SJSA1 (cell line): ENCODE data around the gene SIL1. TPM values are rescaled to one million over a fixed set of nuclear protein-coding genes. Genes with fewer than 3 reads are reported as not detected.
"Not testable (repeated sequence)": the region's sequence is repeated elsewhere in the genome, so short reads cannot be mapped to it uniquely, and the experiment has no call there.

Source experiments
- DNase-seq, 2 experiments: peaks; one replicate each; pipeline ENCODE4 v3.0.0-alpha.2; 2015 to 2020; ENCODE audit warnings: low spot score in 2 of 2, low read depth in 1 of 2
- H3K27ac ChIP-seq: fragments of 250-450 bp; sonication (Bioruptor Pico); 2 replicates; pipeline ENCODE4 v1.5.1; 2020; ENCODE audit warnings: mild to moderate bottlenecking, moderate library complexity
- H3K27me3 ChIP-seq: fragments of 250-450 bp; sonication (Bioruptor Pico); replicated peaks from 2 replicates; pipeline ENCODE4 v1.5.1; 2020; ENCODE audit warnings: mild to moderate bottlenecking, moderate library complexity
- H3K36me3 ChIP-seq: fragments of 250-450 bp; sonication (Bioruptor Pico); 2 replicates; pipeline ENCODE4 v1.5.1; 2020; ENCODE audit warnings: mild to moderate bottlenecking
- H3K4me1 ChIP-seq: fragments of 250-450 bp; sonication (Bioruptor Pico); replicated peaks from 2 replicates; pipeline ENCODE4 v1.6.1; 2021; ENCODE audit warnings: mild to moderate bottlenecking
- H3K4me3 ChIP-seq: fragments of 250-450 bp; sonication (Bioruptor Pico); 2 replicates; pipeline ENCODE4 v1.5.1; 2020; ENCODE audit warnings: mild to moderate bottlenecking
- H3K9me3 ChIP-seq: fragments of 250-450 bp; sonication (Bioruptor Pico); replicated peaks from 2 replicates; pipeline ENCODE4 v1.5.1; 2020; ENCODE audit warnings: mild to moderate bottlenecking
- total RNA-seq: library from RNA; depleted of rRNA; stranded (reverse); fragments of >200 nt; shearing (Covaris generic); gene quantifications from 2 replicates; pipeline ENCODE4 v1.2.3, GENCODE V29; 2014

SIL1 gene
- total RNA-seq, 1 experiment from 2014 or later: 58.2 TPM

DNA sequence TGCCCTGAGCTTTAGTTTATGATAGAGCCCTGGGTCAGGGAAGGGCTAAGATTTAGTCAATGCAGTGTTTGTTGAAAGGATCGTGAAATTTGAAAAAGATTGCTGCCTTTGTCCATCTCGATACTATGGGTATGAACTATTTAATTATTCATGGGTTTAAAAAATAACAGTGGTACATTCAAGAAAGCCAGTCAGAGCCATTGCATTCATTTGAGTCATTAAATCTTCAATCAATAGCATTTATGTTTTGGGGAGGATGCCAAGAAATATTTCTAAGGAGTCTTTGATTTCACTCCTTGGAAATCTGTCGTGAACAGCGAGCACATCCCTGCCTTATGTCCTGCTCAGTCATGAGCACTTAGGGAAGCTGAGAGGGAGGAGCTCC lies 268.6 kb downstream of the SIL1 start:
- Histone ChIP-seq H3K27ac (no peak overlapping the region), H3K27me3 (no peaks in the 10 kb centered on the region), H3K4me1 (no peaks in the 10 kb centered on the region), H3K36me3 (peaks cover 99% of the 10 kb centered on the region), H3K9me3 (no peaks in the 10 kb centered on the region), H3K4me3 (no peak overlapping the region)
- no peak for DNase-seq

DNA sequence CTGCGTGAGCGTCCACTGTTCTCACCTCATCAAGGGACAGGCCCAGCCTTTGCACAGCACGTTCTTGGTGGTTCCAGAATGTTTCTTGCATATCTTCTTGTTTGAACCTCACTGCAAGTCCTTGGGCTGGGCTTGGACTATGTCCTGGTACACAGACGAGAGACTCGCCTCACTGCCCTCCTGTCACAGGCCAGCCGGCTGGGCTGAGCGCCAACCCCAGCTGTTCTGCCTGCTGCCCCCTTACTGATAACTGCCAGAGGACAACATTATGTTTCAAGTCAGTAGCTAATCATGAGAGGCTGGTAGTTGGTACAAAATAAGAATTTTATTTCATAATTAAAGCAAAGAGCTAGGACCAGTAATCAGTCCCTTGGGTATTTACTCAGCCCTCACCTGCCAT lies 270.2 kb downstream of the SIL1 start:
- Histone ChIP-seq H3K4me1 (no peaks in the 10 kb centered on the region), H3K4me3 (no peak overlapping the region), H3K9me3 (no peaks in the 10 kb centered on the region), H3K27ac (no peak overlapping the region), H3K27me3 (no peaks in the 10 kb centered on the region), H3K36me3 (peaks cover 90% of the 10 kb centered on the region)
- DNase-seq: no peak

DNA sequence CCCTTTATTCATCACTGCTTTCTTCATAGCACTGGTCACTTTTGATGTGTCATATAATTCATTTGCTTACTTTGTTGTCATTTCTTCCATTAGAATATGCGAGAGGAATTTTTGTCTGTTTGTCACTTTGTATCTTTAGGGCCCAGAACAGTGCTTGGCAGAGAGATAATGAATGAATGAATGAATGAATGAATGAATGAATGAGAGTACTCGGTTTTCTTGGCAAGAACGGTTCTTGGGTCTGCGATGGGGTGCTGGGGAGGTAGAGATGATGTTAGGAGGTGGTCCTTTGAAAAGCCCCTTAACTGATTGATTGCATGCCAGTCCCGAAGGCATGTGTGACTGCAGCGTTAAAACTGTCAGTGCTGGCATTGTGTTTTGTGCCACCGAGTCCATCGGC lies 270.6 kb downstream of the SIL1 start:
- Histone ChIP-seq H3K27ac (no peak overlapping the region), H3K27me3 (no peaks in the 10 kb centered on the region), H3K4me3 (no peak overlapping the region), H3K4me1 (no peaks in the 10 kb centered on the region), H3K9me3 (no peaks in the 10 kb centered on the region), H3K36me3 (peaks cover 86% of the 10 kb centered on the region)
- no peak for DNase-seq

DNA sequence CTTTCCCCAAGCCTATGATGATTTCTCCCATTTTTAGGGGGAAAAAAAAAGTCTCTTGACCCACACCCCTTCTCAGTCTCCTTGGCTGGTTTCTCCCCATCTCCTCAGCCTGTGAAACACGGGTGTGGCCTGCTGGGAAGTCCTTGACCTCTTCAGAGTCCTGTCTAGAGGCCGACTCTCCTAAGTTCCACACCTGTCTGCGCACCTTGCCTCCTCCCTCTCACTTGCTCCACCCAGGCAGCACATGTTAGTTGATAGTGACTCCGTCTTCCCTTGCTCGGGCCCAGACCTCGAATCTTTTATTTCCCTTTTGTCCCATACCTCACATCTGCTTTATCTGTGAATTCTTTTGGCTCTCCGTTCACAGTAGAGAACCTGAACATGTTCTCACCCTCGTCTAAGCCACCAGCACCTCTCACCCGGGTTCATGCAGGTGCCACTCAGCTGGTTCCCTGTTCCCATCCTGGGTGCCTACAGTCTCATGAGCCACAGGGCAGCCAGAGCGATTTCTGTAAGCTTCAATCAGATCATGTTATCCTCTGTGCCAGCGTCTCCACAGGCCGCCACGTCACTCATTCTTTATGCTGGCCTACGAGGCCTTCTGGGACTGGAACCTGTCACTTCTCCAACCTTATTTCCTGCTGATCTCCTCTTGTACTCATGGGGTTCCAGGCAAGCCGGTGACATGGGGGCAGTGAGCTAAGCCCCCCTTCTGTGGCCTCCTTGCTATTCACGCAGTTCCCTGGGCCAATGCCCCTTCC lies 271.3 kb downstream of the SIL1 start:
- H3K4me3 ChIP-seq: no peak overlapping the region
- H3K4me1 ChIP-seq: no peaks in the 10 kb centered on the region
- no peaks in the 10 kb centered on the region for H3K27me3 ChIP-seq
- no peaks in the 10 kb centered on the region for H3K9me3 ChIP-seq
- no peak for DNase-seq
- H3K36me3 ChIP-seq: peaks cover 79% of the 10 kb centered on the region
- H3K27ac ChIP-seq: no peak overlapping the region

DNA sequence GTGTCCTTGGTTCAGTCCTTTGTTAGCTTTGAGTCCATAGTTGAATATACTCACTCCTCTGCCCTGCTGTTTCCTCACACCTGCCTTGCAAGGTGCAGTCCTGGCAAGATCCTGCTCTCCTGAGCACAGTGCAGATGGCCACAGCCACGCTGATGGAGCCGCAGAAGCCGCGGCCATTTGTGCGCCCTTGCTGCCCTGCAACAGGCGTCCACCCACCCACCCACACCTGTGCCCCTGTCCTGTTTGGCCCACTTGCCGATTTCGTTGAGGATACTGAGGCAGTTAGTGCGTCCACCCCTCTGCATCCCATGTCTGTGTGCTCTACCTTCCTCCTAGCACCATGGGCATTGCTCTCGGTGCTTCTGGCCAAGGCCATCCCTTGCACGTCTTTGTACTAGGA lies 271.9 kb downstream of the SIL1 start:
- H3K4me1 ChIP-seq: peaks cover under 1% of the 10 kb centered on the region
- no peaks in the 10 kb centered on the region for H3K27me3 ChIP-seq
- no peak overlapping the region for H3K27ac ChIP-seq
- no peak overlapping the region for H3K4me3 ChIP-seq
- H3K36me3 ChIP-seq: peaks cover 73% of the 10 kb centered on the region
- DNase-seq: no peak
- H3K9me3 ChIP-seq: no peaks in the 10 kb centered on the region

DNA sequence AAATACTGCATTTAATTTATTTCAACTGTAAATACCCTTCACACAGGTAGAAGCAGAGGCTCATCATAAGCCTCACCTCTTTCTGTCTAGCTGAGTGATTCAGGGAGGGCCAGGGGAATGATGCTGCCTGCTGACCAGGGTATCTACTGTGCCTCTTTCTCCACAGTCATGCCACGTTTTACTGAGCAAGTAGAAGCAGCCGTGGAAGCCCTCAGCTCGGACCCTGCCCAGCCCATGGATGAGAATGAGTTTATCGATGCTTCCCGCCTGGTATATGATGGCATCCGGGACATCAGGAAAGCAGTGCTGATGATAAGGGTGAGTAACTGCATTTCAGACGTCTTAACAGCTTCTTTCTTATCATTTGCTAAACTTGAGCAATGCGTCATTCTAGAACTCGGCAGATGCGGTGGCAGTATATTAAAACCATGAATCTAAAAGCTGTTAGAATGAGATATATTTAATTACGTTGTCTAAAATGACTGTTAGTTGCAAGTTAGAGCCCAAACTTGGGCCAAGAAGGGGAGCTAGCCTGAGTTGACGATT lies 273.0 kb downstream of the SIL1 start:
- peaks cover 5% of the 10 kb centered on the region for H3K4me1 ChIP-seq
- no peak overlapping the region for H3K4me3 ChIP-seq
- H3K36me3 ChIP-seq: peaks cover 73% of the 10 kb centered on the region
- no peak overlapping the region for H3K27ac ChIP-seq
- no peaks in the 10 kb centered on the region for H3K27me3 ChIP-seq
- no peak for DNase-seq
- H3K9me3 ChIP-seq: no peaks in the 10 kb centered on the region

DNA sequence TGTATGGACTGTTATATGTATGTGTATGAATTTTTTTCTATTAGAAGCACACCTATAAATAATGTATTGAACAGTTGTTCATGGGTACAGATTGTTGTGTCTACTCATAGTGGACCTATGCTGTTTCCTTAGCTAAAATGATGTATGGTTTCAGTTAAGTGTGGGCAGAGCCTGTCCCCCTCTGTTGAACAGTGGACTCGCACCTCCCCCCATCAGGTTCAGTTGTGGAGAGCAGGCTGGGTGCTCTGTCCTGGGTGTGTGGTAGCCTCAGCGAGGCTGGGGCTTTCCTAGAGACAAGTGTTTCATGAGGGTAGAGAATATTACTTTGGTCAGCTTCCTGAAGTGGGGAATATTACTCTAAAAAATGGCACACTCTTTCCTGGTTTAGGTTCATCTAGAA lies 275.7 kb downstream of the SIL1 start:
- no peak for DNase-seq
- peaks cover 5% of the 10 kb centered on the region for H3K4me1 ChIP-seq
- H3K4me3 ChIP-seq: no peak overlapping the region
- no peaks in the 10 kb centered on the region for H3K9me3 ChIP-seq
- no peak overlapping the region for H3K27ac ChIP-seq
- H3K27me3 ChIP-seq: no peaks in the 10 kb centered on the region
- peaks cover 71% of the 10 kb centered on the region for H3K36me3 ChIP-seq

DNA sequence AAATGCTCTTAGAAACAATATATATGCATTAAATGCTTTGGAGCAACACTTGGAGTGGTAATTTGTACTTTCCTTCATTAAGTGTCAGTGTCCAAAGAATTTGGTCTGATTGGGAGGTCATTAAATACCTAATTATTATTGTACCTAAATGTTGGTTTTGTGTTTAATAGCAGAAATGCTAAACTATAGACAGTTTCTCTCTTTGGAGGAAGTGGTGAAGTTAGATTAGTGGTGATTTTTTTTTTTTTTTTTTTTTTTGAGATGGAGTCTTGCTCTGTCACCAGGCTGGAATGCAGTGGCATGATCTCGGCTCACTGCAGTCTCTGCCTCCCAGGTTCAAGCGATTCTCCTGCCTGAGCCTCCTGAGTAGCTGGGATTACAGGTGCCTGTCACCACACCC lies 276.8 kb downstream of the SIL1 start:
- peaks cover 67% of the 10 kb centered on the region for H3K36me3 ChIP-seq
- not testable (repeated sequence) for H3K4me1 ChIP-seq, H3K27ac ChIP-seq

DNA sequence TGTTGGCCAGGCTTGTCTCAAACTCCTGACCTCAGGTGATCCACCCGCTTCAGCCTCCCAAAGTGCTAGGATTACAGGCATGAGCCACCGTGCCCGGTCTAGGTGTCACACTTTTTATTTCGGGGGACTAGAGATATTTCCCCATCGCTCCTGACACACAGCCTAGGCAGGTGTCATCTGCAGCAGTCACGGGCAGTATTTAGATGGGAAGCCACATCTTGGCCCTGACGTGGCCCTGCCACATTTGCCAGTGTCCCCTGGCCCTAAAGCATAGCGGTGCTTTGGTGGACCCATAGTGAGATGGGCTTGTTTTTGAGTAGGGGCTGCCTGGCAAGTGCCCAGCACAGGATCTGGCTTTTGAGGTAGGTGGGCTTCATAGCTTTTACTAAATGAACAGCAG lies 278.0 kb downstream of the SIL1 start:
- H3K36me3 ChIP-seq: peaks cover 64% of the 10 kb centered on the region
- peaks cover 5% of the 10 kb centered on the region for H3K4me1 ChIP-seq
- H3K4me3 ChIP-seq: no peak overlapping the region
- H3K9me3 ChIP-seq: no peaks in the 10 kb centered on the region
- no peak overlapping the region for H3K27ac ChIP-seq
- no peak for DNase-seq
- H3K27me3 ChIP-seq: no peaks in the 10 kb centered on the region

More for the DNA sequence above, 276.8 kb downstream of the SIL1 start:
- not testable (repeated sequence) for H3K27me3 ChIP-seq, H3K4me3 ChIP-seq, H3K9me3 ChIP-seq, DNase-seq

DNA sequence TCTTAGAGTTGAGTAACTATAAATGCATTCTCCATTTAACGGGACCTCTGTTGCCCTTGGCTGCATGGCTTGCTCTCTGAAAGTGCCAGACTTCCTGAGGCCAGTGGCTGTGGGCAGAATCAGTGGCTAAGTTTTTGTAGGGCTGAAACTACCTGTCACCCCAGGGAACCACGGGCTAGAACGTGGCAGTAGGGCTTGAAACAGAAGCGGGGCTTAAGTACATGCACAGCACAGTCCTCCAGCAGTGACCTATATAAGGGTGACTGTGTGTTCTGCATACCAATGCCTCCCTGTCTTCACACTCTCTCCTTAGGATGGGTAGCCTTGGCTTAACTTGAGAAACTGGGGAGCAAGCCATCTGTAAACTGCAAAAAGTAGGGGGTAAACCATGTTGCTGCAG lies 279.5 kb downstream of the SIL1 start:
- no peaks in the 10 kb centered on the region for H3K27me3 ChIP-seq
- peaks cover 5% of the 10 kb centered on the region for H3K4me1 ChIP-seq
- no peak overlapping the region for H3K27ac ChIP-seq
- H3K9me3 ChIP-seq: no peaks in the 10 kb centered on the region
- H3K36me3 ChIP-seq: peaks cover 62% of the 10 kb centered on the region
- no peak for DNase-seq
- no peak overlapping the region for H3K4me3 ChIP-seq

DNA sequence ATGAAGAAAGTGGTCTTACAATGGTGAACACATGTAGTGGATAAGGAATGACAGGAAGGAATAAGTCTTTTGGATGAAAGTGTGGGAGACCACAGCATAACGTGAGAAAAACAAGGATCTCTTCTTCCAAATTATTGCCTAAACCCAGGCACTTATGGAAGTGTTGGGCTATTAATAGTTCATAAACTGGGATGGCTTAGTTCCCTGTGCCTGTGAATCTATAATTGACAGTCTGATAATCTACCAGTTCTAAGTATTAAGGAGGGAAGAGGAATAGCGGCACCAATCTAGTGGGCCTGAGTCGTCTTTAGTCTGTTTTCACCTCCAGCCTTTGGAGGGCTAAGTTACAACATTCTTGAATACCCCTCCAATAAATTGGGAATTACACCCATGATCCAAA lies 283.8 kb downstream of the SIL1 start:
- no peak overlapping the region for H3K4me3 ChIP-seq
- no peak overlapping the region for H3K27ac ChIP-seq
- H3K27me3 ChIP-seq: no peaks in the 10 kb centered on the region
- H3K4me1 ChIP-seq: no peaks in the 10 kb centered on the region
- no peak for DNase-seq
- H3K9me3 ChIP-seq: no peaks in the 10 kb centered on the region
- H3K36me3 ChIP-seq: peaks cover 68% of the 10 kb centered on the region

DNA sequence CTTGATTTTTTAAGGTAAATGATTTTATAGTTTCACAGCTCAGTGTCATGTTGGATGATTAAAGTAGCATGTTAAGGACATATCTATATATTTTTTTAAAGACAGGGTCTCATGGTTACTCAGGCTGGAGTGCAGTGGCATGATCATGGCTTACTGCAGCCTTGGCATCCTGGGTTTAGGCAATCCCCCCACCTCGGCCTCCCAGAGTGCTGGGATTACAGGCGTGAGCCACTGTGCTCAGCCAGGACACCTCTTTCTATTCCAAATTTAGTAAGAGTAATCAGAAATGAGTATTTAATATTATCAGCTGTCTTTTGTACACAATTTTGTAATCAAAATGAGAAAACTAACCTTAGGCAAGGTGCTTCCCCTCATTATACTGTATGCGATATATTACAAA lies 284.4 kb downstream of the SIL1 start:
- Histone ChIP-seq H3K4me3 (no peak overlapping the region), H3K27me3 (no peaks in the 10 kb centered on the region), H3K9me3 (no peaks in the 10 kb centered on the region), H3K27ac (no peak overlapping the region), H3K4me1 (no peaks in the 10 kb centered on the region), H3K36me3 (peaks cover 65% of the 10 kb centered on the region)
- DNase-seq: no peak

DNA sequence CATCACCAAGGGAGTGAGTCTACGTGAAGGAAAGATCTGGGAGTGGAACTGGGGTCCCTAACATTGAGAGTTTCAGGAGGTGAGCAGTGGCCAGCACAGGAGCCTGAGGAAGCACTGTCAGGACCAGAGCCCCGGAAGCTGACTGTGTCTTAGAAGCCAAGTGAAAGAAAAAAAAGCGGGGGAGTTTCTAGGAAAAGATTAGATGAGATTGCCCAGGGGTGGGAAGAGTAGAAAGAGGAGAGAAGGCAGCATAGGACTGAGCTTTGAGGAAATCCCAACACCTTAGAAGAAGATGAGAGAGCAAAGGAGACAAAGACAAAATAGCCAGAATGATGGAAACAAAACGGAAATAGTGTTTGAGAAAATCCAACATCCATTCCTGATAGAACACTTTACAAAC lies 286.1 kb downstream of the SIL1 start:
- Histone ChIP-seq H3K4me3 (no peak overlapping the region), H3K36me3 (peaks cover 63% of the 10 kb centered on the region), H3K4me1 (no peaks in the 10 kb centered on the region), H3K27me3 (no peaks in the 10 kb centered on the region), H3K27ac (no peak overlapping the region), H3K9me3 (no peaks in the 10 kb centered on the region)
- DNase-seq: no peak

DNA sequence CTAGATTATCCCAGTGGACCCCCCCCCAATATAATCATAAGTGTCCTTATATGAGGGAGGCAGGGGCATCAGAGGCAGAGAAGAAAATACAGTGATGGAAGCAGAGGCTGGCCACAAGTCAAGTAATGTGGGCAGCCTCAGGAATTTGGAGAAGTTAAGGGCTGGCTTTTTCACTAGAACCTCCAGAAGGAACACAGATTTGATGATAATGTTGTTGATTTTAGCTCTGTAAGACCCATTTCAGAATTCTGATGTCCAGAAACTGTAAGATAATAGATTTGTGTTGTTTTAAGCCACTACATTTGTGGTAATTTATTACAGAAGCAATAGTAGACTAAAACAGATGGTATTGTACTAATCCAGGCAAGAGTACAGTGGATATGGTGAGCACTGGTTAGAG lies 286.7 kb downstream of the SIL1 start:
- Histone ChIP-seq H3K27me3 (no peaks in the 10 kb centered on the region), H3K4me1 (no peaks in the 10 kb centered on the region; the same call in 1 of the 2 replicates), H3K9me3 (no peaks in the 10 kb centered on the region), H3K36me3 (peaks cover 66% of the 10 kb centered on the region), H3K4me3 (no peak overlapping the region), H3K27ac (no peak overlapping the region)
- no peak for DNase-seq
